Astrocyte (in vitro differentiated cells and primary cell): Measurements from ENCODE around the gene KCNK13.

Experiments used
- CTCF ChIP-seq: IDR thresholded peaks from 2 replicates; pipeline ENCODE4 v1.5.1; 2011; ENCODE audit warnings: low read depth, mild to moderate bottlenecking, inconsistent platforms, low read length, moderate library complexity; ENCODE audit not compliant: insufficient read depth
- EZH2 ChIP-seq: IDR thresholded peaks from 2 replicates; pipeline ENCODE4 v1.6.1; 2012; ENCODE audit warnings: mild to moderate bottlenecking, low read length, inconsistent platforms; ENCODE audit not compliant: insufficient read depth

- TF ChIP-seq CTCF (no peak), EZH2 (no peak)
These were observed 151.4 kb downstream of the KCNK13 start for GRCh38 chr14:90213099-90213748.
